ENCODE results near the gene CMC2.

DNA sequence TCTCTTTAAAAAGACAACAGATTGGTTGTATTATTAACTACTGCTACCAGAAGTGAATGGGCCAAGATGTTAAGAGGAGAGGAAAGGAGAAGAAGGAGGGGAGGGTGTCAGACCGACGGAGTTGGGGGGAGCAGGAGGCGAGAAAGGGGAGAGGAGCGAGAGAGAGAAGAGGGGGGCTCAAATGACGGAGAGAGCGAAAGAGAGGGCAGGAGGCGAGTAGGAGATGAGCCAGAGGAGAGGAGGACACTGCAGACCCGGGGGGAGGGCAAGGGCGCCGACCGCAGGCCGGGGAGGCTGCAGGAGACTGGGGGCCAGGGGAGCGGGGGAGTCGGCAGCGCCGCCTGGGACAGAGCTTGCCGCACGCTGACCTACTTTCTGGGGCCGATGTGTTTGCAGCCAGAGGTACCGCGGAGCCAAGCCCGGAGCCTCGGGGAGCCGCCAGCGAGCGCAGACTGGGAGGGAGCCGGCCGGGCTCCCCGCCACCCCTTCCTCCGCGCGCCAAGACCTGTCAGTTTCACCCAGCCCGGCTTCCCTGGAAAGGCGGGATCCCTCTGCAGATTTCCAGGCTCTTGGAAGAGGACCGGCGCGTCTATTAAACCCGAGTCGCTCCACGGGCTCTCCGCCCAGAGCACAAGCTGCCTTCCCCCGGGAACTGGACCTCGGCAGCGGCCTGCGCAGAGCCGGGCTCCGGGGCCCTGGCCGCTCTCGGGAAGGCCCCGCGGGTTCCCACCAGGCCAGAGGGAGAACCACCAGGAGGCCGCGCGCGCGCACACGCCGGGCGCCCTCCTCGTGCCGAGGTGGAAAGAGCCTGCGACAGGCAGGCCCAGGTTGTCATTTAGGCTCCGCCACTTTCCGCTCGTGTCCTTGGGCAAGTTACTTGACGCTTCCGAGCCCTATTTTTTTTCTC is 74.6 kb downstream of the CMC2 start:
- TF ChIP-seq, protein P1, sequence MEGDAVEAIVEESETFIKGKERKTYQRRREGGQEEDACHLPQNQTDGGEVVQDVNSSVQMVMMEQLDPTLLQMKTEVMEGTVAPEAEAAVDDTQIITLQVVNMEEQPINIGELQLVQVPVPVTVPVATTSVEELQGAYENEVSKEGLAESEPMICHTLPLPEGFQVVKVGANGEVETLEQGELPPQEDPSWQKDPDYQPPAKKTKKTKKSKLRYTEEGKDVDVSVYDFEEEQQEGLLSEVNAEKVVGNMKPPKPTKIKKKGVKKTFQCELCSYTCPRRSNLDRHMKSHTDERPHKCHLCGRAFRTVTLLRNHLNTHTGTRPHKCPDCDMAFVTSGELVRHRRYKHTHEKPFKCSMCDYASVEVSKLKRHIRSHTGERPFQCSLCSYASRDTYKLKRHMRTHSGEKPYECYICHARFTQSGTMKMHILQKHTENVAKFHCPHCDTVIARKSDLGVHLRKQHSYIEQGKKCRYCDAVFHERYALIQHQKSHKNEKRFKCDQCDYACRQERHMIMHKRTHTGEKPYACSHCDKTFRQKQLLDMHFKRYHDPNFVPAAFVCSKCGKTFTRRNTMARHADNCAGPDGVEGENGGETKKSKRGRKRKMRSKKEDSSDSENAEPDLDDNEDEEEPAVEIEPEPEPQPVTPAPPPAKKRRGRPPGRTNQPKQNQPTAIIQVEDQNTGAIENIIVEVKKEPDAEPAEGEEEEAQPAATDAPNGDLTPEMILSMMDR (IDR thresholded peaks at IDR 0.05): no peak
- TF ChIP-seq POLR2A (IDR thresholded peaks at IDR 0.05) (no peak), EP300 (IDR thresholded peaks at IDR 0.05) (no peak)

Data from suprapubic skin (tissue), 3 donors.